Liver (tissue), 1 donor: ENCODE data around the gene DUSP8.

Source experiments
- FOXA1 ChIP-seq: IDR thresholded peaks from 2 replicates; pipeline ENCODE4 v1.6.1; 2016; ENCODE audit warnings: antibody characterized with exemption
- REST ChIP-seq: IDR thresholded peaks from 2 replicates; pipeline ENCODE4 v1.6.1; 2016; ENCODE audit warnings: antibody characterized with exemption, mild to moderate bottlenecking
- YY1 ChIP-seq: IDR thresholded peaks from 2 replicates; pipeline ENCODE4 v1.6.1; 2016; ENCODE audit warnings: antibody characterized with exemption, mild to moderate bottlenecking

GRCh38 chr11:1566381-1567051, 5.6 kb downstream of the DUSP8 start:
- TF ChIP-seq REST (no peak), YY1 (no peak), FOXA1 (no peak)
